Neural cell (in vitro differentiated cells): Measurements from ENCODE around the gene AFAP1. TPM values are rescaled to one million over a fixed set of nuclear protein-coding genes. Genes with fewer than 3 reads are reported as not detected.

Source experiments
- H2AFZ ChIP-seq: fragments of 200-600, 300-800 bp; sonication (generic), shearing (Covaris generic); 2 replicates; pipeline ENCODE4 v1.6.0; 2014; ENCODE audit warnings: low read depth, mild to moderate bottlenecking, antibody characterized with exemption, low read length, moderate library complexity
- H3F3A ChIP-seq: fragments of 200-600 bp; shearing (Covaris generic); 2 replicates; pipeline ENCODE4 v1.6.1; 2016; ENCODE audit warnings: mild to moderate bottlenecking, moderate library complexity, mixed read lengths, antibody characterized with exemption, low read length; ENCODE audit not compliant: insufficient read depth, poor library complexity, severe bottlenecking
- H3K27ac ChIP-seq: fragments of 200-600, 300-800 bp; sonication (generic), shearing (Covaris generic); 2 replicates; pipeline ENCODE4 v1.5.1; 2014; ENCODE audit warnings: mild to moderate bottlenecking, low read length, moderate library complexity
- H3K27me3 ChIP-seq: fragments of 300-800, 200-600 bp; sonication (generic), shearing (Covaris generic); 2 replicates; pipeline ENCODE4 v1.6.0; 2014; ENCODE audit warnings: mild to moderate bottlenecking, low read depth, low read length, moderate library complexity; ENCODE audit not compliant: insufficient read depth
- H3K36me3 ChIP-seq: fragments of 300-800, 200-600 bp; sonication (generic), shearing (Covaris generic); 2 replicates; pipeline ENCODE4 v1.5.1; 2014; ENCODE audit warnings: mild to moderate bottlenecking, antibody characterized with exemption, low read length, moderate library complexity; ENCODE audit not compliant: insufficient read depth
- H3K4me2 ChIP-seq: fragments of 300-800, 200-600 bp; sonication (generic), shearing (Covaris generic); 2 replicates; pipeline ENCODE4 v1.6.0; 2014; ENCODE audit warnings: mild to moderate bottlenecking, low read length
- H3K4me3 ChIP-seq: fragments of 300-800, 200-600 bp; sonication (generic), shearing (Covaris generic); 2 replicates; pipeline ENCODE4 v1.5.1; 2014; ENCODE audit warnings: mild to moderate bottlenecking, low read length, moderate library complexity
- H3K79me2 ChIP-seq: fragments of 200-600 bp; shearing (Covaris generic); replicated peaks from 2 replicates; pipeline ENCODE4 v1.6.0; 2014; ENCODE audit warnings: mild to moderate bottlenecking, low read length, moderate library complexity; ENCODE audit not compliant: insufficient read depth
- H3K9ac ChIP-seq: fragments of 300-800, 200-600 bp; sonication (generic), shearing (Covaris generic); 2 replicates; pipeline ENCODE4 v1.6.1; 2016; ENCODE audit warnings: mild to moderate bottlenecking, low read length, mixed read lengths
- H3K9me2 ChIP-seq: fragments of 200-600 bp; shearing (Covaris generic); 2 replicates; pipeline ENCODE4 v1.6.1; 2016; ENCODE audit warnings: mild to moderate bottlenecking, low read length, mixed read lengths; ENCODE audit not compliant: insufficient read depth
- H3K9me3 ChIP-seq: fragments of 200-600, 300-800 bp; sonication (generic), shearing (Covaris generic); 2 replicates; pipeline ENCODE4 v1.6.1; 2016; ENCODE audit warnings: mild to moderate bottlenecking, mixed run types, low read length, moderate library complexity, mixed read lengths
- H4K20me1 ChIP-seq: fragments of 200-600 bp; shearing (Covaris generic); 2 replicates; pipeline ENCODE4 v1.6.1; 2016; ENCODE audit warnings: mild to moderate bottlenecking, mixed run types; ENCODE audit not compliant: insufficient read depth
- CTCF ChIP-seq: fragments of 450-650 bp; IDR thresholded peaks from 2 replicates; pipeline ENCODE4 v1.5.1; 2014; ENCODE audit warnings: antibody characterized with exemption, mild to moderate bottlenecking, moderate library complexity; ENCODE audit not compliant: poor library complexity, severe bottlenecking
- EP300 ChIP-seq: fragments of 450-650 bp; conservative IDR thresholded peaks from 2 replicates; pipeline ENCODE4 v1.6.1; 2014; ENCODE audit warnings: antibody characterized with exemption, mild to moderate bottlenecking, moderate library complexity; ENCODE audit not compliant: poor library complexity, severe bottlenecking
- EZH2 ChIP-seq: fragments of 200-600, 300-800 bp; shearing (Covaris generic), sonication (generic); IDR thresholded peaks from 2 replicates; pipeline ENCODE4 v1.6.1; 2014; ENCODE audit warnings: antibody characterized with exemption, low read length, borderline replicate concordance, mild to moderate bottlenecking; ENCODE audit not compliant: insufficient read depth, poor library complexity, severe bottlenecking
- MXI1 ChIP-seq: fragments of 450-650 bp; conservative IDR thresholded peaks from 2 replicates; pipeline ENCODE4 v1.6.1; 2014; ENCODE audit warnings: antibody characterized with exemption, mild to moderate bottlenecking; ENCODE audit not compliant: poor library complexity, severe bottlenecking
- POLR2AphosphoS5 ChIP-seq: IDR thresholded peaks from 2 replicates; pipeline ENCODE4 v1.6.1; 2012
- RAD21 ChIP-seq: fragments of 450-650 bp; conservative IDR thresholded peaks from 2 replicates; pipeline ENCODE4 v1.6.1; 2014; ENCODE audit warnings: antibody characterized with exemption, mild to moderate bottlenecking, moderate library complexity
- REST ChIP-seq: IDR thresholded peaks from 2 replicates; pipeline ENCODE4 v1.6.1; 2012; ENCODE audit warnings: borderline replicate concordance
- SMC3 ChIP-seq: fragments of 450-650 bp; conservative IDR thresholded peaks from 2 replicates; pipeline ENCODE4 v1.6.1; 2014; ENCODE audit warnings: antibody characterized with exemption, mild to moderate bottlenecking, moderate library complexity; ENCODE audit not compliant: poor library complexity
- TAF1 ChIP-seq: IDR thresholded peaks from 2 replicates; pipeline ENCODE4 v1.6.1; 2012; ENCODE audit warnings: low read depth
- polyA plus RNA-seq: library from polyadenylated mRNA; depleted of rRNA; stranded (reverse); fragments of >200 nt; gene quantifications from 2 replicates; pipeline ENCODE4 v1.2.3, GENCODE V29; 2014

AFAP1 gene
- polyA plus RNA-seq, 1 donor from 2014 or later = 38.9 TPM

GRCh38 chr4:7765666-7766065, 174.0 kb downstream of the AFAP1 start:
- Histone ChIP-seq H3K79me2 (no peaks in the 10 kb centered on the region), H2AFZ (no peak overlapping the region), H3K9ac (no peak overlapping the region), H3K9me3 (no peaks in the 10 kb centered on the region), H3K9me2 (no peaks in the 10 kb centered on the region), H3K4me3 (no peak overlapping the region), H3F3A (no peaks in the 10 kb centered on the region), H3K27me3 (no peaks in the 10 kb centered on the region), H3K36me3 (no peaks in the 10 kb centered on the region), H4K20me1 (peaks cover 10% of the 10 kb centered on the region), H3K4me2 (no peak overlapping the region), H3K27ac (no peak overlapping the region)
- TF ChIP-seq TAF1 (no peak), EZH2 (no peak), CTCF (no peak), POLR2AphosphoS5 (no peak), EP300 (no peak), REST (no peak), SMC3 (no peak), MXI1 (no peak), RAD21 (no peak)

GRCh38 chr4:7764466-7764865, 175.2 kb downstream of the AFAP1 start:
- no peak overlapping the region for H3K4me2 ChIP-seq
- H3K27me3 ChIP-seq = no peaks in the 10 kb centered on the region
- H3F3A ChIP-seq = no peaks in the 10 kb centered on the region
- no peak overlapping the region for H3K27ac ChIP-seq
- no peaks in the 10 kb centered on the region for H3K79me2 ChIP-seq
- peaks cover 10% of the 10 kb centered on the region for H4K20me1 ChIP-seq
- H2AFZ ChIP-seq = no peak overlapping the region
- H3K9ac ChIP-seq = no peak overlapping the region
- no peaks in the 10 kb centered on the region for H3K9me2 ChIP-seq
- no peaks in the 10 kb centered on the region for H3K36me3 ChIP-seq
- TF ChIP-seq CTCF = no peak
- no peak for TF ChIP-seq REST
- TF ChIP-seq EZH2 = no peak
- no peak for TF ChIP-seq POLR2AphosphoS5
- H3K4me3 ChIP-seq = no peak overlapping the region
- H3K9me3 ChIP-seq = no peaks in the 10 kb centered on the region
